Measurements from ENCODE around the gene TFAP2E. TPM values are rescaled to one million over a fixed set of nuclear protein-coding genes. Genes with fewer than 3 reads are reported as not detected.

The TFAP2E gene
- total RNA-seq, 1 experiment from 2014 or later: 6.1 TPM

DNA sequence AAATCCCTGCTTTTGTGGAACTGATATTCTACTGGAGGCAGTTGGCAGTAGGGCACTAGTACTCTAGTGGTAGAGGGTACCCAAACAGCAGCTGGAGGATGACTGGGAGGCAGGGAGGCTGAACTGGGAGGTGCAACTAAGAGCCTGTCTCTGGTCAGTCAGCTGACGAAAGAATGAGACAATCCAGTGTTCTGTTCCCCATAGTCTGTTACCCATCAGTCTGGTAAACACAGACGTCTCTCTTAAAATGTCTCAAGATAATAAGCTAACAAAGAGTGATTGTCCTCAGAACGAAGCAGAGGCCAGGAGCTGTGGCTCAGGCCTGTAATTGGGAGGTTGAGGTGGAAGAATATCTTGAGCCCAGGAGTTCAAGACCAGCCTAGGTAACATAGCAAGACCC lies 30.4 kb downstream of the TFAP2E start:
- Histone ChIP-seq H3K4me3 (replicated peaks in 1 of 2; ENCODE audit: low read depth in 1 of 2, low read length in 2 of 2) (no peak overlapping the region), H3K9ac (ENCODE audit: low read length) (no peak overlapping the region), H3K9me2 (ENCODE audit: insufficient read depth) (no peaks in the 10 kb centered on the region), H3K79me2 (ENCODE audit: insufficient read depth, low read length) (peaks cover 44% of the 10 kb centered on the region), H2AFZ (ENCODE audit: low read depth, low read length, poor library complexity, severe bottlenecking) (no peak overlapping the region), H3K4me1 (ENCODE audit: control insufficient read depth in 1 of 2, insufficient read depth in 2 of 2, low read length in 2 of 2) (no peaks in the 10 kb centered on the region), H3K27me3 (ENCODE audit: insufficient read depth, low read length) (no peaks in the 10 kb centered on the region), H3K9me3 (ENCODE audit: control insufficient read depth in 1 of 2, insufficient read depth in 1 of 2, low read depth in 1 of 2, low read length in 2 of 2) (no peaks in the 10 kb centered on the region), H3K36me3 (ENCODE audit: control insufficient read depth in 1 of 2, insufficient read depth in 2 of 2, low read length in 2 of 2) (peaks cover 50 to 56% of the 10 kb centered on the region in 2 experiments), H3K4me2 (ENCODE audit: low read length) (no peak overlapping the region), H4K20me1 (ENCODE audit: insufficient read depth) (peaks cover 11% of the 10 kb centered on the region; the same call in 1 of the 2 replicates), H3K27ac (ENCODE audit: low read depth, low read length) (no peak overlapping the region)
- intact Hi-C loops (cut with micrococcal nuclease): no loop called here
- RAD21 ChIA-PET (ENCODE audit: low non-redundant PET in 1 of 2, low total read pairs in 2 of 2, uncharacterized antibody in 2 of 2, unreplicated experiment in 2 of 2): no interaction called here
- POLR2A ChIA-PET: interaction anchor here (0.7 kb wide), 1 partner anchor 33 kb away, joined by 3 read pairs; no protein-coding TSS in a partner anchor
- DNase-seq (ENCODE audit: low read depth, low spot score) (no peak), ATAC-seq (no peak)
- no peak for TF ChIP-seq POLR2AphosphoS5 (IDR thresholded peaks at IDR 0.05; ENCODE audit: low read depth, low read length)
- no peak for TF ChIP-seq TCF7L2 (IDR thresholded peaks at IDR 0.05; ENCODE audit: borderline replicate concordance, extremely low read depth, insufficient read depth, insufficient read length)
- TF ChIP-seq, protein P1, sequence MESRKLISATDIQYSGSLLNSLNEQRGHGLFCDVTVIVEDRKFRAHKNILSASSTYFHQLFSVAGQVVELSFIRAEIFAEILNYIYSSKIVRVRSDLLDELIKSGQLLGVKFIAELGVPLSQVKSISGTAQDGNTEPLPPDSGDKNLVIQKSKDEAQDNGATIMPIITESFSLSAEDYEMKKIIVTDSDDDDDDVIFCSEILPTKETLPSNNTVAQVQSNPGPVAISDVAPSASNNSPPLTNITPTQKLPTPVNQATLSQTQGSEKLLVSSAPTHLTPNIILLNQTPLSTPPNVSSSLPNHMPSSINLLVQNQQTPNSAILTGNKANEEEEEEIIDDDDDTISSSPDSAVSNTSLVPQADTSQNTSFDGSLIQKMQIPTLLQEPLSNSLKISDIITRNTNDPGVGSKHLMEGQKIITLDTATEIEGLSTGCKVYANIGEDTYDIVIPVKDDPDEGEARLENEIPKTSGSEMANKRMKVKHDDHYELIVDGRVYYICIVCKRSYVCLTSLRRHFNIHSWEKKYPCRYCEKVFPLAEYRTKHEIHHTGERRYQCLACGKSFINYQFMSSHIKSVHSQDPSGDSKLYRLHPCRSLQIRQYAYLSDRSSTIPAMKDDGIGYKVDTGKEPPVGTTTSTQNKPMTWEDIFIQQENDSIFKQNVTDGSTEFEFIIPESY (IDR thresholded peaks at IDR 0.05; ENCODE audit: extremely low read depth, insufficient replicate concordance, low read length): no peak
- no peak for TF ChIP-seq SIN3A (IDR thresholded peaks at IDR 0.05; ENCODE audit: low read depth)
- TF ChIP-seq CBX3 (IDR thresholded peaks at IDR 0.05; ENCODE audit: low read depth): no peak
- TF ChIP-seq EGR1 (IDR thresholded peaks at IDR 0.05; ENCODE audit: low read depth): no peak
- TF ChIP-seq, protein P2, sequence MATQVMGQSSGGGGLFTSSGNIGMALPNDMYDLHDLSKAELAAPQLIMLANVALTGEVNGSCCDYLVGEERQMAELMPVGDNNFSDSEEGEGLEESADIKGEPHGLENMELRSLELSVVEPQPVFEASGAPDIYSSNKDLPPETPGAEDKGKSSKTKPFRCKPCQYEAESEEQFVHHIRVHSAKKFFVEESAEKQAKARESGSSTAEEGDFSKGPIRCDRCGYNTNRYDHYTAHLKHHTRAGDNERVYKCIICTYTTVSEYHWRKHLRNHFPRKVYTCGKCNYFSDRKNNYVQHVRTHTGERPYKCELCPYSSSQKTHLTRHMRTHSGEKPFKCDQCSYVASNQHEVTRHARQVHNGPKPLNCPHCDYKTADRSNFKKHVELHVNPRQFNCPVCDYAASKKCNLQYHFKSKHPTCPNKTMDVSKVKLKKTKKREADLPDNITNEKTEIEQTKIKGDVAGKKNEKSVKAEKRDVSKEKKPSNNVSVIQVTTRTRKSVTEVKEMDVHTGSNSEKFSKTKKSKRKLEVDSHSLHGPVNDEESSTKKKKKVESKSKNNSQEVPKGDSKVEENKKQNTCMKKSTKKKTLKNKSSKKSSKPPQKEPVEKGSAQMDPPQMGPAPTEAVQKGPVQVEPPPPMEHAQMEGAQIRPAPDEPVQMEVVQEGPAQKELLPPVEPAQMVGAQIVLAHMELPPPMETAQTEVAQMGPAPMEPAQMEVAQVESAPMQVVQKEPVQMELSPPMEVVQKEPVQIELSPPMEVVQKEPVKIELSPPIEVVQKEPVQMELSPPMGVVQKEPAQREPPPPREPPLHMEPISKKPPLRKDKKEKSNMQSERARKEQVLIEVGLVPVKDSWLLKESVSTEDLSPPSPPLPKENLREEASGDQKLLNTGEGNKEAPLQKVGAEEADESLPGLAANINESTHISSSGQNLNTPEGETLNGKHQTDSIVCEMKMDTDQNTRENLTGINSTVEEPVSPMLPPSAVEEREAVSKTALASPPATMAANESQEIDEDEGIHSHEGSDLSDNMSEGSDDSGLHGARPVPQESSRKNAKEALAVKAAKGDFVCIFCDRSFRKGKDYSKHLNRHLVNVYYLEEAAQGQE (IDR thresholded peaks at IDR 0.05; ENCODE audit: low read depth): no peak
- CTCF ChIA-PET: no interaction called here
- no TSS peak for BruUV-seq (replicated peaks)

Data from HCT116 (cell line).